Measurements from ENCODE around the gene PAFAH1B2. TPM values are rescaled to one million over a fixed set of nuclear protein-coding genes. Genes with fewer than 3 reads are reported as not detected.
"Not testable (repeated sequence)": the region's sequence is repeated elsewhere in the genome, so short reads cannot be mapped to it uniquely, and the experiment has no call there.

PAFAH1B2 gene
- total RNA-seq, 6 donors from 2014 or later, result 63.9 to 101 (median 81.3) TPM

GRCh38 chr11:117204283-117205080 lies 60.4 kb downstream of the PAFAH1B2 start:
- TF ChIP-seq POLR2AphosphoS5 (IDR thresholded peaks at IDR 0.05) (no peak), EP300 (IDR thresholded peaks at IDR 0.05) (no peak), CTCF (IDR thresholded peaks at IDR 0.05) (no peak), POLR2A (IDR thresholded peaks at IDR 0.05) (no peak)
- peak in 1 of 2 donors; percentile 61 for DNase-seq

GRCh38 chr11:117205211-117205818 lies 61.2 kb downstream of the PAFAH1B2 start:
- TF ChIP-seq EP300 (IDR thresholded peaks at IDR 0.05) (no peak), POLR2A (IDR thresholded peaks at IDR 0.05) (no peak), POLR2AphosphoS5 (IDR thresholded peaks at IDR 0.05) (no peak), CTCF (IDR thresholded peaks at IDR 0.05) (no peak)
- H3K36me3 ChIP-seq, result peaks cover 0 to 42% (median 19%) of the 10 kb centered on the region in 4 donors
- DNase-seq (peak in 1 of 2 donors; percentile 27), ATAC-seq (ENCODE audit: low FRiP score in 2 of 2) (no peak)
- no peak overlapping the region for H3K4me3 ChIP-seq
- H3K9me3 ChIP-seq, result no peaks in the 10 kb centered on the region
- H3K4me1 ChIP-seq, result peaks cover 0 to 9% (median 7%) of the 10 kb centered on the region in 4 donors
- peak overlapping the region in 1 of 4 donors; percentile 35 for H3K27ac ChIP-seq
- 89 to 94% methylated on average over 5 to 11 of the region's 11 CpGs for WGBS, 2 donors
- no peaks in the 10 kb centered on the region for H3K27me3 ChIP-seq

More at GRCh38 chr11:117204283-117205080, 60.4 kb downstream of the PAFAH1B2 start:
- H3K4me3 ChIP-seq, result no peak overlapping the region
- peaks cover 0 to 38% (median 19%) of the 10 kb centered on the region in 4 donors for H3K36me3 ChIP-seq
- peak overlapping the region in 3 of 4 donors; percentile 18 to 35 (median 26) for H3K27ac ChIP-seq
- WGBS, 2 donors, result 81 to 89% methylated on average over 17 of the region's 17 CpGs
- H3K4me1 ChIP-seq, result peaks cover 1 to 12% (median 7%) of the 10 kb centered on the region in 4 donors
- no peaks in the 10 kb centered on the region for H3K27me3 ChIP-seq
- no peak for ATAC-seq (ENCODE audit: low FRiP score in 2 of 2)
- no peaks in the 10 kb centered on the region for H3K9me3 ChIP-seq

GRCh38 chr11:117206111-117206510 lies 62.0 kb downstream of the PAFAH1B2 start:
- WGBS, 2 donors, result 79 to 83% methylated on average over 7 to 8 of the region's 8 CpGs
- H3K4me1 ChIP-seq; H3K27ac ChIP-seq; H3K27me3 ChIP-seq; H3K4me3 ChIP-seq; DNase-seq; H3K9me3 ChIP-seq; ATAC-seq (ENCODE audit: low FRiP score in 2 of 2): not testable (repeated sequence)
- peaks cover 0 to 47% (median 19%) of the 10 kb centered on the region in 4 donors for H3K36me3 ChIP-seq

GRCh38 chr11:117206859-117207258 lies 62.8 kb downstream of the PAFAH1B2 start:
- H3K27me3 ChIP-seq; H3K27ac ChIP-seq; H3K9me3 ChIP-seq; ATAC-seq (ENCODE audit: low FRiP score in 2 of 2); H3K4me3 ChIP-seq; H3K4me1 ChIP-seq: not testable (repeated sequence)
- DNase-seq, result peak in 1 of 2 donors; percentile 39
- H3K36me3 ChIP-seq, result peaks cover 0 to 49% (median 19%) of the 10 kb centered on the region in 4 donors
- no CpG with 5 or more reads among the region's 11 CpGs for WGBS, 2 donors

GRCh38 chr11:117207481-117207880 lies 63.4 kb downstream of the PAFAH1B2 start:
- not testable (repeated sequence) for H3K4me3 ChIP-seq; H3K27me3 ChIP-seq; H3K9me3 ChIP-seq; H3K27ac ChIP-seq; H3K4me1 ChIP-seq; ATAC-seq (ENCODE audit: low FRiP score in 2 of 2); DNase-seq
- WGBS, 2 donors, result 89 to 93% methylated on average over 4 to 5 of the region's 5 CpGs
- H3K36me3 ChIP-seq, result peaks cover 0 to 53% (median 19%) of the 10 kb centered on the region in 4 donors

GRCh38 chr11:117208710-117209109 lies 64.6 kb downstream of the PAFAH1B2 start:
- not testable (repeated sequence) for H3K9me3 ChIP-seq, H3K4me1 ChIP-seq, H3K4me3 ChIP-seq, H3K27ac ChIP-seq, H3K27me3 ChIP-seq
- peaks cover 3 to 54% (median 27%) of the 10 kb centered on the region in 4 donors for H3K36me3 ChIP-seq
- peak in 1 of 2 donors; percentile 85 for DNase-seq
- WGBS, 2 donors, result 89 to 97% methylated on average over 6 to 9 of the region's 13 CpGs
- peak; percentile 9 to 15 for ATAC-seq (ENCODE audit: low FRiP score in 2 of 2)

GRCh38 chr11:117209351-117210125 lies 65.5 kb downstream of the PAFAH1B2 start:
- peak; percentile 18 to 30 for ATAC-seq (ENCODE audit: low FRiP score in 2 of 2)
- H3K9me3 ChIP-seq, DNase-seq, H3K4me1 ChIP-seq, H3K27me3 ChIP-seq, H3K27ac ChIP-seq, H3K4me3 ChIP-seq: not testable (repeated sequence)
- WGBS, 2 donors, result 89 to 97% methylated on average over 8 of the region's 8 CpGs
- peaks cover 3 to 52% (median 24%) of the 10 kb centered on the region in 4 donors for H3K36me3 ChIP-seq
